MCF 10A (cell line): Measurements from ENCODE around the gene DPH1. TPM values are rescaled to one million over a fixed set of nuclear protein-coding genes. Genes with fewer than 3 reads are reported as not detected.

Experiments
- BruUV-seq: library from RNA; stranded (reverse); fragments of 400-500 nt; replicated peaks from 2 replicates; lab custom pipeline; 2021; lab: Mats Ljungman, UMichigan
- CTCF ChIA-PET: fragments of 300-600 bp; sonication (Branson Sonifier 250); formaldehyde crosslinking; extraction: SDS; loops from one replicate; lab custom pipeline; 2021; ENCODE audit warnings: antibody characterized with exemption, inconsistent platforms; lab: Yijun Ruan, JAX
- POLR2A ChIA-PET: fragments of 300-600, 350-650 bp; sonication (Branson Sonifier 250); formaldehyde crosslinking; extraction: SDS; loops from one replicate; lab custom pipeline; 2020; ENCODE audit warnings: antibody characterized with exemption, inconsistent platforms; lab: Yijun Ruan, JAX
- DNase-seq: peaks from one replicate; pipeline ENCODE4 v3.0.0-alpha.2; 2018; ENCODE audit not compliant: unreplicated experiment
- H3K27ac Mint-ChIP-seq: one replicate; pipeline ENCODE4 v1.8.0; 2022; ENCODE audit warnings: mild to moderate bottlenecking, low read depth, mixed read lengths; ENCODE audit not compliant: unreplicated experiment
- H3K27me3 Mint-ChIP-seq: one replicate; pipeline ENCODE4 v1.8.0; 2022; ENCODE audit warnings: mixed read lengths; ENCODE audit not compliant: insufficient read depth, unreplicated experiment
- H3K36me3 Mint-ChIP-seq: one replicate; pipeline ENCODE4 v1.8.0; 2022; ENCODE audit warnings: mild to moderate bottlenecking, moderate library complexity, mixed read lengths; ENCODE audit not compliant: insufficient read depth, unreplicated experiment
- H3K4me1 Mint-ChIP-seq: one replicate; pipeline ENCODE4 v1.8.0; 2022; ENCODE audit warnings: mixed read lengths; ENCODE audit not compliant: insufficient read depth, unreplicated experiment
- H3K4me3 Mint-ChIP-seq: one replicate; pipeline ENCODE4 v1.8.0; 2022; ENCODE audit warnings: mild to moderate bottlenecking, moderate library complexity, mixed read lengths; ENCODE audit not compliant: unreplicated experiment
- H3K9me3 Mint-ChIP-seq: one replicate; pipeline ENCODE4 v1.8.0; 2022; ENCODE audit warnings: mixed read lengths; ENCODE audit not compliant: unreplicated experiment
- intact Hi-C: fragments of 100-400 bp; cut with micrococcal nuclease; formaldehyde crosslinking; loops from 2 replicates; pipeline ENCODE4 v1.14.1; 2022
- total RNA-seq: library from RNA; stranded (reverse); gene quantifications from 2 replicates; pipeline ENCODE4 v1.2.3, GENCODE V29; 2022
- TF ChIP-seq, protein P1 (sequence below): fragments of 200-600 bp; IDR thresholded peaks from one replicate; pipeline ENCODE4 v1.8.0; 2022; ENCODE audit warnings: antibody characterized with exemption, mild to moderate bottlenecking; ENCODE audit not compliant: unreplicated experiment

DPH1 gene
- total RNA-seq, 1 experiment from 2014 or later, result 45.2 TPM

DNA sequence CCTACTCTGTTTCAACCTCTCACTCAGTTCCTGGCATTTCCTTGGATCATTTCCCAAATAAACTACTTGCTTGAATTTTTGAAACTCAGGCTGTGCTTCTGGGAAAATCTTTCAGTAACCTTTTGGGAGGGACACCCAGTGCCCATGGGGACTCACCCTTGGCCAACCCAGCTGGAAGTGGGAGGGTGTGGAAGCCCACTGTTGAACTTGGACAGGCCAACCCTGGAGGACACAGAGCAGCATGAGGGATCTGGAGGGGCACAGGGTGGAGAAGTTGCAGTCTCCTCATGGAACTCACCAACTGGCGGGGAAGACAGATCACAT is 16.0 kb upstream of the DPH1 start:
- Mint-ChIP-seq H3K4me3 (no peak overlapping the region), H3K27me3 (no peaks in the 10 kb centered on the region), H3K9me3 (no peaks in the 10 kb centered on the region), H3K27ac (no peak overlapping the region), H3K4me1 (peaks cover 33% of the 10 kb centered on the region), H3K36me3 (no peaks in the 10 kb centered on the region)
- CTCF ChIA-PET, result interaction anchor here (0.7 to 1.1 kb wide), 2 partner anchors 32 to 104 kb away, joined by 3 read pairs; no protein-coding TSS in a partner anchor
- POLR2A ChIA-PET, result interaction anchor here (0.7 to 4.2 kb wide), 3 partner anchors 11 to 94 kb away, joined by 3 to 24 read pairs (median 3); partner anchors contain the start of gene RTN4RL1
- intact Hi-C loops, result no loop called here
- BruUV-seq, result no TSS peak
- TF ChIP-seq, protein P1, sequence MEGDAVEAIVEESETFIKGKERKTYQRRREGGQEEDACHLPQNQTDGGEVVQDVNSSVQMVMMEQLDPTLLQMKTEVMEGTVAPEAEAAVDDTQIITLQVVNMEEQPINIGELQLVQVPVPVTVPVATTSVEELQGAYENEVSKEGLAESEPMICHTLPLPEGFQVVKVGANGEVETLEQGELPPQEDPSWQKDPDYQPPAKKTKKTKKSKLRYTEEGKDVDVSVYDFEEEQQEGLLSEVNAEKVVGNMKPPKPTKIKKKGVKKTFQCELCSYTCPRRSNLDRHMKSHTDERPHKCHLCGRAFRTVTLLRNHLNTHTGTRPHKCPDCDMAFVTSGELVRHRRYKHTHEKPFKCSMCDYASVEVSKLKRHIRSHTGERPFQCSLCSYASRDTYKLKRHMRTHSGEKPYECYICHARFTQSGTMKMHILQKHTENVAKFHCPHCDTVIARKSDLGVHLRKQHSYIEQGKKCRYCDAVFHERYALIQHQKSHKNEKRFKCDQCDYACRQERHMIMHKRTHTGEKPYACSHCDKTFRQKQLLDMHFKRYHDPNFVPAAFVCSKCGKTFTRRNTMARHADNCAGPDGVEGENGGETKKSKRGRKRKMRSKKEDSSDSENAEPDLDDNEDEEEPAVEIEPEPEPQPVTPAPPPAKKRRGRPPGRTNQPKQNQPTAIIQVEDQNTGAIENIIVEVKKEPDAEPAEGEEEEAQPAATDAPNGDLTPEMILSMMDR, result no peak
- peak; percentile 39 for DNase-seq

DNA sequence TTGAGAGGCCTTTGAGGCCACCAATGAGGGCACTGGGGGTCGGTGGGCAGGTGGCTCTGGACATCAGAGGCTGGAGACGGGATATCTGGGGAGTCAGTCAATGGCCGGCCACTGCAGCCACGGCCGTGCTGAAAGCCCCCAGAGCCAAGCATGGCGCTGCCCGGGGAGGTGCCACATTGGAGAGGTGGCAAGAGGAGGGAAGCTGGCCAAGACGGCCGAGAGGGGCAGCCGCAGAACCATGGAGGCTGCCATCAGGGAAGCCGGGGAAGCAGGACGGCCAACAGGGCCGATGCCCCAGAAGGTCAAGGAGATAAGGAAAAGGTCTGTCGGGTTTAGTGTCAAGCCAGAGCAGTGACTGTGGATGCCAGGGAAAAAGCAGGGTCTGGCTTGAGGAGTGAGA is 14.6 kb upstream of the DPH1 start:
- ChIA-PET POLR2A (no interaction called here), CTCF (interaction anchor here (0.9 kb wide), 1 partner anchor 297 kb away, joined by 4 read pairs; no protein-coding TSS in a partner anchor)
- no TSS peak for BruUV-seq
- Mint-ChIP-seq H3K4me3 (no peak overlapping the region), H3K9me3 (no peaks in the 10 kb centered on the region), H3K4me1 (peaks cover 39% of the 10 kb centered on the region), H3K27ac (no peak overlapping the region), H3K27me3 (no peaks in the 10 kb centered on the region), H3K36me3 (no peaks in the 10 kb centered on the region)
- TF ChIP-seq, protein P1, result no peak
- intact Hi-C loops, result no loop called here
- no peak for DNase-seq

GRCh38 chr17:2016494-2016893 is 13.5 kb upstream of the DPH1 start:
- DNase-seq, result no peak
- TF ChIP-seq, protein P1, result no peak
- H3K4me3 Mint-ChIP-seq, result no peak overlapping the region
- POLR2A ChIA-PET, result no interaction called here
- no peaks in the 10 kb centered on the region for H3K36me3 Mint-ChIP-seq
- no peak overlapping the region for H3K27ac Mint-ChIP-seq
- BruUV-seq, result no TSS peak
- H3K4me1 Mint-ChIP-seq, result peaks cover 34% of the 10 kb centered on the region
- no peaks in the 10 kb centered on the region for H3K9me3 Mint-ChIP-seq
- intact Hi-C loops, result no loop called here
- CTCF ChIA-PET, result interaction anchor here (0.6 kb wide), 1 partner anchor 26 kb away, joined by 3 read pairs; no protein-coding TSS in a partner anchor
- no peaks in the 10 kb centered on the region for H3K27me3 Mint-ChIP-seq

DNA sequence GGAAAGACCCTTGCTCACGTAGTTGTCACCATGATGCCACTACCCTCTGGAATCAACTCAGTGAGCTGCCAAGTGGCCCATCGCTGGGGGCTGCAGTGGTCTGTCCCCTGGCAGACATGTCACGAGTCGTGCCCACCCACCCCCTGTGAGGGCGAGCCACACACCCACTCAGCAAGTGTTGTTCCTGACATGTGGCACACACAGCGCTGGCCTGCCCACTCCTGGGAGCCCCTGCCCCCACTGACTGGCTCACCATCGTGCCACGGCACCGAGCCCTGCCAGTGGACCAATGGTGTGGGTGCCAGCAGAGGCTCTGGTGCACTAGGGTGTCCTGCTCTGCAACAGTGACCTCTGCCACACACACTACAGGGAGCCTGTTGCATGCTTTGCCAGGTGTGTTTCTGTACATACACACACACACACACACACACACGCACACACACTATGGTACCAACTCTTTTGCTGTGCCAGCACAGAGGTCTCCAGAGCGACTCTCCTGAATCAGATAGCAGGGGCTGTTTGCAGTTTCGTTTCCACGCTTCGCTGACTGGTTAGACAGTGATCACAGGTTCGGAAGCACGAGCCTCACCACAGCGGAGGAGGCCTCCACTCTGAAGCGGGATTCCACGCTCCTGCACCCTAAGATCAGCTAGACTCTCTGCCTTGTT is 12.5 kb upstream of the DPH1 start:
- Mint-ChIP-seq H3K27me3 (no peaks in the 10 kb centered on the region), H3K27ac (no peak overlapping the region), H3K4me3 (no peak overlapping the region), H3K9me3 (no peaks in the 10 kb centered on the region), H3K4me1 (peaks cover 25% of the 10 kb centered on the region), H3K36me3 (no peaks in the 10 kb centered on the region)
- TF ChIP-seq, protein P1, result no peak
- DNase-seq, result no peak
- intact Hi-C loops, result no loop called here
- ChIA-PET CTCF (no interaction called here), POLR2A (no interaction called here)
- no TSS peak for BruUV-seq
